ENCODE measurements around the gene IFT74. TPM values are rescaled to one million over a fixed set of nuclear protein-coding genes. Genes with fewer than 3 reads are reported as not detected.

IFT74 gene
- total and polyA plus RNA-seq, 12 donors = 12.1 to 39.2 (median 19.5) TPM

GRCh38 chr9:27059412-27059811 lies 103.2 kb downstream of the IFT74 start:
- WGBS, 4 donors = 31 to 54% (median 38%) methylated on average over 1 of the region's 1 CpG
- no peaks in the 10 kb centered on the region for H3K9me3 ChIP-seq (replicated peaks in 1 of 3)
- peaks cover 6 to 25% of the 10 kb centered on the region in 2 donors for H3K4me1 ChIP-seq (replicated peaks in 1 of 2)
- H3K27me3 ChIP-seq = no peaks in the 10 kb centered on the region
- intact Hi-C loops (cut with DNase I) = no loop called here
- TF ChIP-seq, protein P1, sequence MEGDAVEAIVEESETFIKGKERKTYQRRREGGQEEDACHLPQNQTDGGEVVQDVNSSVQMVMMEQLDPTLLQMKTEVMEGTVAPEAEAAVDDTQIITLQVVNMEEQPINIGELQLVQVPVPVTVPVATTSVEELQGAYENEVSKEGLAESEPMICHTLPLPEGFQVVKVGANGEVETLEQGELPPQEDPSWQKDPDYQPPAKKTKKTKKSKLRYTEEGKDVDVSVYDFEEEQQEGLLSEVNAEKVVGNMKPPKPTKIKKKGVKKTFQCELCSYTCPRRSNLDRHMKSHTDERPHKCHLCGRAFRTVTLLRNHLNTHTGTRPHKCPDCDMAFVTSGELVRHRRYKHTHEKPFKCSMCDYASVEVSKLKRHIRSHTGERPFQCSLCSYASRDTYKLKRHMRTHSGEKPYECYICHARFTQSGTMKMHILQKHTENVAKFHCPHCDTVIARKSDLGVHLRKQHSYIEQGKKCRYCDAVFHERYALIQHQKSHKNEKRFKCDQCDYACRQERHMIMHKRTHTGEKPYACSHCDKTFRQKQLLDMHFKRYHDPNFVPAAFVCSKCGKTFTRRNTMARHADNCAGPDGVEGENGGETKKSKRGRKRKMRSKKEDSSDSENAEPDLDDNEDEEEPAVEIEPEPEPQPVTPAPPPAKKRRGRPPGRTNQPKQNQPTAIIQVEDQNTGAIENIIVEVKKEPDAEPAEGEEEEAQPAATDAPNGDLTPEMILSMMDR (IDR thresholded peaks at IDR 0.05) = no peak
- no peak for TF ChIP-seq POLR2A (IDR thresholded peaks at IDR 0.05)
- H3K4me3 ChIP-seq = no peak overlapping the region
- no peaks in the 10 kb centered on the region for H3K36me3 ChIP-seq (replicated peaks in 1 of 2)
- peak in 1 of 7 donors; percentile 19 for DNase-seq
- H3K27ac ChIP-seq = no peak overlapping the region

- Histone ChIP-seq H3K27me3 (no peaks in the 10 kb centered on the region), H3K36me3 (replicated peaks in 1 of 2) (no peaks in the 10 kb centered on the region), H3K9me3 (replicated peaks in 1 of 3) (no peaks in the 10 kb centered on the region), H3K4me3 (no peak overlapping the region), H3K27ac (no peak overlapping the region), H3K4me1 (replicated peaks in 1 of 2) (peaks cover 6 to 24% of the 10 kb centered on the region in 2 donors)
- TF ChIP-seq, protein P1 (IDR thresholded peaks at IDR 0.05) = no peak
- no peak for TF ChIP-seq POLR2A (IDR thresholded peaks at IDR 0.05)
- intact Hi-C loops (cut with DNase I) = no loop called here
- no peak for DNase-seq
Measured at GRCh38 chr9:27059907-27060306, 103.7 kb downstream of the IFT74 start.

GRCh38 chr9:27065288-27065687 lies 109.1 kb downstream of the IFT74 start:
- WGBS, 4 donors = 64 to 70% (median 66%) methylated on average over 1 of the region's 1 CpG
- Histone ChIP-seq H3K9me3 (replicated peaks in 1 of 3) (no peaks in the 10 kb centered on the region), H3K27me3 (no peaks in the 10 kb centered on the region), H3K36me3 (replicated peaks in 1 of 2) (no peaks in the 10 kb centered on the region), H3K4me3 (no peak overlapping the region), H3K27ac (peak overlapping the region in 1 of 5 donors; percentile 16), H3K4me1 (replicated peaks in 1 of 2) (peaks cover 0 to 10% of the 10 kb centered on the region in 2 donors)
- intact Hi-C loops (cut with DNase I) = no loop called here
- DNase-seq = no peak
- no peak for TF ChIP-seq POLR2A (IDR thresholded peaks at IDR 0.05)
- TF ChIP-seq, protein P1 (IDR thresholded peaks at IDR 0.05) = no peak

- TF ChIP-seq POLR2A (IDR thresholded peaks at IDR 0.05) = no peak
- TF ChIP-seq, protein P1 (IDR thresholded peaks at IDR 0.05) = no peak
- H3K27ac ChIP-seq = no peak overlapping the region
- H3K4me1 ChIP-seq (replicated peaks in 1 of 2) = no peaks in the 10 kb centered on the region
- H3K36me3 ChIP-seq (replicated peaks in 1 of 2) = no peaks in the 10 kb centered on the region
- intact Hi-C loops (cut with DNase I) = no loop called here
- no peaks in the 10 kb centered on the region for H3K9me3 ChIP-seq (replicated peaks in 1 of 3)
- DNase-seq = no peak
- no peak overlapping the region for H3K4me3 ChIP-seq
- no peaks in the 10 kb centered on the region for H3K27me3 ChIP-seq
- WGBS, 4 donors = 65 to 89% (median 72%) methylated on average over 3 to 4 of the region's 4 CpGs
Measured at GRCh38 chr9:27073841-27074728, 117.9 kb downstream of the IFT74 start.

Data from adrenal gland (tissue), 12 donors.